ENCODE results near the gene C14orf180.

Gene C14orf180

DNA sequence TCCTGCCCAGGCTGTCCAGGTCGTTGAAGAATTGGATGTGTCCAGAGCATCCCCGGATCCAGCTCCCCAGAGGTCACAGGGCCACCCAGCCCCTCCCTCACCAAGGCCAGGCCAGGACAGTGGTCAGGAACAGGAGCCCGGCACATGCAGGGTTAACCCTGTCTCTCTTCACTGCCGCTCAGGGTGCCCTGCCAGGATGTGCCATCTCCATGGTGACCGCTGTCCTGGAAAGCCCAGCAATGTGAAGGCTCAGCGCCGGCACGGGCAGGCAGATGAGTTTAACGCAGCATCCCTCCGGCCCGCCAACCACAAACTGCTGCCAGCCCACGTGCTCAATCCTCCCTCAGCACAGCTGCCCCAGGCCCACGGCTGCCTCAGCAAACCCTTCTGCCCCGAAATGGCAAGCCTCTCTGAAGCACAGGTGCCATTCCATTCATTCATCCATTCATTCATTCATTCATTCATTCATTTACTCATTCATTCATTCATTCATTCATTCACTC, 20.6 kb downstream of the C14orf180 start:
- no peaks in the 10 kb centered on the region for H3F3A ChIP-seq (ENCODE audit: insufficient read depth, low read length)
- no peaks in the 10 kb centered on the region for H3K9me2 ChIP-seq (replicated peaks; ENCODE audit: insufficient read depth, low read length)
- no peak overlapping the region for H3K27ac ChIP-seq (ENCODE audit: low read length)
- no peak overlapping the region for H2AFZ ChIP-seq (ENCODE audit: low read length)
- no peaks in the 10 kb centered on the region for H3K36me3 ChIP-seq (replicated peaks; ENCODE audit: insufficient read depth, low read length)
- no peaks in the 10 kb centered on the region for H3K79me2 ChIP-seq (ENCODE audit: low read length)
- no peak for TF ChIP-seq EZH2 (optimal IDR thresholded peaks at IDR 0.05; ENCODE audit: low read depth, low read length)
- TF ChIP-seq EZH2phosphoT487 (IDR thresholded peaks at IDR 0.05; ENCODE audit: low read length), result no peak
- TF ChIP-seq, protein P1, sequence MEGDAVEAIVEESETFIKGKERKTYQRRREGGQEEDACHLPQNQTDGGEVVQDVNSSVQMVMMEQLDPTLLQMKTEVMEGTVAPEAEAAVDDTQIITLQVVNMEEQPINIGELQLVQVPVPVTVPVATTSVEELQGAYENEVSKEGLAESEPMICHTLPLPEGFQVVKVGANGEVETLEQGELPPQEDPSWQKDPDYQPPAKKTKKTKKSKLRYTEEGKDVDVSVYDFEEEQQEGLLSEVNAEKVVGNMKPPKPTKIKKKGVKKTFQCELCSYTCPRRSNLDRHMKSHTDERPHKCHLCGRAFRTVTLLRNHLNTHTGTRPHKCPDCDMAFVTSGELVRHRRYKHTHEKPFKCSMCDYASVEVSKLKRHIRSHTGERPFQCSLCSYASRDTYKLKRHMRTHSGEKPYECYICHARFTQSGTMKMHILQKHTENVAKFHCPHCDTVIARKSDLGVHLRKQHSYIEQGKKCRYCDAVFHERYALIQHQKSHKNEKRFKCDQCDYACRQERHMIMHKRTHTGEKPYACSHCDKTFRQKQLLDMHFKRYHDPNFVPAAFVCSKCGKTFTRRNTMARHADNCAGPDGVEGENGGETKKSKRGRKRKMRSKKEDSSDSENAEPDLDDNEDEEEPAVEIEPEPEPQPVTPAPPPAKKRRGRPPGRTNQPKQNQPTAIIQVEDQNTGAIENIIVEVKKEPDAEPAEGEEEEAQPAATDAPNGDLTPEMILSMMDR (IDR thresholded peaks at IDR 0.05; ENCODE audit: low read length), result no peak
- no peaks in the 10 kb centered on the region for H3K9me3 ChIP-seq (replicated peaks; ENCODE audit: insufficient read depth, low read length)
- no peak overlapping the region for H3K9ac ChIP-seq (ENCODE audit: low read length)
- H3K4me2 ChIP-seq (ENCODE audit: low read depth, low read length), result no peak overlapping the region
- no peak for DNase-seq
- H3K4me3 ChIP-seq (ENCODE audit: low read length), result no peak overlapping the region
- H3K4me1 ChIP-seq (ENCODE audit: low read length), result no peaks in the 10 kb centered on the region
- H3K27me3 ChIP-seq (replicated peaks; ENCODE audit: insufficient read depth, low read length), result no peaks in the 10 kb centered on the region; the same call in 1 of the 2 replicates
- H4K20me1 ChIP-seq (ENCODE audit: insufficient read depth, low read length), result no peaks in the 10 kb centered on the region

DNA sequence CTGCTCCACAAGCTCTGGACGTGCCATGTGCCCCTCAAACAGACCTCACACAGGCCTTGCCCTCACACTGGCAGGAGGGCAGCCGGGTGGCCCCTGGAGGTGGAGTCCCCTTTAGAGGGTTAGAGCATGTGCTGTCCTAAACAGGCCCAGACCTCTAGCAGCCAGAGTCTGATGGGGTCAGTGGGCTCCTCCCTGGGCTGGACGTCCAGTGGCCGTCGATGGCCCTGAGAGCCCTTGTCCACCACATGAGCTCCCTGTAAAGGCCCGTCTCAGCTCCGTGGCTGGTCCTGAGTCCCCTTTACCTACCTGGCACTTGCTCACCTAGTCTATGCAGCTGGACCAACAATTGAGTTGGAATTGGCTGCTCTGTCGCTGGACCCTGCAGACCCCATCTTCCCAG, 21.2 kb downstream of the C14orf180 start:
- no peak for TF ChIP-seq EZH2 (optimal IDR thresholded peaks at IDR 0.05; ENCODE audit: low read depth, low read length)
- TF ChIP-seq, protein P1 (IDR thresholded peaks at IDR 0.05; ENCODE audit: low read length), result no peak
- no peak for TF ChIP-seq EZH2phosphoT487 (IDR thresholded peaks at IDR 0.05; ENCODE audit: low read length)
- H3K27ac ChIP-seq (ENCODE audit: low read length), result no peak overlapping the region
- no peaks in the 10 kb centered on the region for H4K20me1 ChIP-seq (ENCODE audit: insufficient read depth, low read length)
- H3K27me3 ChIP-seq (replicated peaks; ENCODE audit: insufficient read depth, low read length), result no peaks in the 10 kb centered on the region; the same call in 1 of the 2 replicates
- no peaks in the 10 kb centered on the region for H3K79me2 ChIP-seq (ENCODE audit: low read length)
- no peak for DNase-seq
- H3K4me3 ChIP-seq (ENCODE audit: low read length), result no peak overlapping the region
- H3K36me3 ChIP-seq (replicated peaks; ENCODE audit: insufficient read depth, low read length), result no peaks in the 10 kb centered on the region
- H3K4me1 ChIP-seq (ENCODE audit: low read length), result no peaks in the 10 kb centered on the region
- H3K9ac ChIP-seq (ENCODE audit: low read length), result no peak overlapping the region
- H3K4me2 ChIP-seq (ENCODE audit: low read depth, low read length), result no peak overlapping the region
- H3F3A ChIP-seq (ENCODE audit: insufficient read depth, low read length), result no peaks in the 10 kb centered on the region
- no peaks in the 10 kb centered on the region for H3K9me2 ChIP-seq (replicated peaks; ENCODE audit: insufficient read depth, low read length)
- H3K9me3 ChIP-seq (replicated peaks; ENCODE audit: insufficient read depth, low read length), result no peaks in the 10 kb centered on the region
- H2AFZ ChIP-seq (ENCODE audit: low read length), result no peak overlapping the region

DNA sequence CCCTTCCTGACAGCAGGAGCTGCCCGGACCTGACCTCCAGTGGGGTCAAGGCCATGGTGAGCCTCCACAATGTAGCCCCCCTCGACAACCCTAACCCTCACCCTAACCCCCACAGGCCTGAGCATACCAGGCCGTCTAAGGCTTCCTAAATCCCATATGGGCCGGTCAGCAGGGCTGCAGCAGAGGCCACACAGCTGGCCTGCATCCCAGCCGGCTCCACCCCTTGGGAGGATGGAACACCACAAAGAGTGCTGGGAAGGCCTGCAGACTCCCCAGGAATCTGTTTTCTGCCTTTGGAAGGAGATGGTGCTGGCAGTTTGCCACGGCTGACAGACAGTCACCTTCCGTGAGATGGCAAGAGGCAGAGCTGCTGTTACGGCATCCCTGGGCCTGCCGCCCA, 22.2 kb downstream of the C14orf180 start:
- H3F3A ChIP-seq (ENCODE audit: insufficient read depth, low read length), result no peaks in the 10 kb centered on the region
- no peak overlapping the region for H3K27ac ChIP-seq (ENCODE audit: low read length)
- H3K9me2 ChIP-seq (replicated peaks; ENCODE audit: insufficient read depth, low read length), result no peaks in the 10 kb centered on the region
- no peaks in the 10 kb centered on the region for H3K36me3 ChIP-seq (replicated peaks; ENCODE audit: insufficient read depth, low read length)
- DNase-seq, result no peak
- no peak overlapping the region for H2AFZ ChIP-seq (ENCODE audit: low read length)
- no peaks in the 10 kb centered on the region; the same call in 1 of the 2 replicates for H3K27me3 ChIP-seq (replicated peaks; ENCODE audit: insufficient read depth, low read length)
- H3K9me3 ChIP-seq (replicated peaks; ENCODE audit: insufficient read depth, low read length), result no peaks in the 10 kb centered on the region
- no peak overlapping the region for H3K4me2 ChIP-seq (ENCODE audit: low read depth, low read length)
- TF ChIP-seq EZH2 (optimal IDR thresholded peaks at IDR 0.05; ENCODE audit: low read depth, low read length), result no peak
- no peak for TF ChIP-seq EZH2phosphoT487 (IDR thresholded peaks at IDR 0.05; ENCODE audit: low read length)
- TF ChIP-seq, protein P1 (IDR thresholded peaks at IDR 0.05; ENCODE audit: low read length), result no peak
- H3K4me1 ChIP-seq (ENCODE audit: low read length), result no peaks in the 10 kb centered on the region
- H4K20me1 ChIP-seq (ENCODE audit: insufficient read depth, low read length), result no peaks in the 10 kb centered on the region
- no peaks in the 10 kb centered on the region for H3K79me2 ChIP-seq (ENCODE audit: low read length)
- no peak overlapping the region for H3K9ac ChIP-seq (ENCODE audit: low read length)
- no peak overlapping the region for H3K4me3 ChIP-seq (ENCODE audit: low read length)

Data from MM.1S (cell line).